GM10266 (cell line): ENCODE data around the gene TRIM59.
A peak's percentile ranks its signal among the peaks of the same experiment; 100 is the strongest.

Experiments used
- DNase-seq: peaks from one replicate; pipeline ENCODE4 v3.0.0; 2012; ENCODE audit errors: extremely low spot score
- CTCF ChIP-seq: IDR thresholded peaks from 2 replicates; pipeline ENCODE4 v1.5.1; 2012; ENCODE audit warnings: mild to moderate bottlenecking, low read depth; ENCODE audit not compliant: control insufficient read depth, insufficient read depth; ENCODE audit errors: missing control alignments

The TRIM59 gene

GRCh38 chr3:160448845-160449635 lies 546 bp downstream of the TRIM59 start:
- peak; percentile 68 for DNase-seq
- no peak for TF ChIP-seq CTCF

GRCh38 chr3:160447544-160447943 lies 2.0 kb downstream of the TRIM59 start:
- no peak for DNase-seq
- TF ChIP-seq CTCF = no peak

- no peak for DNase-seq
- no peak for TF ChIP-seq CTCF
Measured at GRCh38 chr3:160446522-160447056, 3.0 kb downstream of the TRIM59 start.

- no peak for DNase-seq
- no peak for TF ChIP-seq CTCF
Measured at GRCh38 chr3:160445854-160446253, 3.7 kb downstream of the TRIM59 start.

GRCh38 chr3:160444411-160444810 lies 5.2 kb downstream of the TRIM59 start:
- no peak for TF ChIP-seq CTCF
- no peak for DNase-seq

- DNase-seq = no peak
- TF ChIP-seq CTCF = no peak
Measured at GRCh38 chr3:160440687-160441086, 8.9 kb downstream of the TRIM59 start.

- no peak for DNase-seq
- no peak for TF ChIP-seq CTCF
Measured at GRCh38 chr3:160437083-160437455, 12.5 kb downstream of the TRIM59 start.
